ENCODE data around the gene KLC1. TPM values are rescaled to one million over a fixed set of nuclear protein-coding genes. Genes with fewer than 3 reads are reported as not detected.

KLC1 gene
- total RNA-seq, 1 experiment from 2014 or later: 163 TPM

- intact Hi-C loops (cut with micrococcal nuclease; ENCODE audit: unreplicated experiment): no loop called here
- DNase-seq (ENCODE audit: low spot score): no peak
- POLR2A ChIA-PET (ENCODE audit: low non-redundant PET): no interaction called here
- Histone ChIP-seq H3K27me3 (replicated peaks; ENCODE audit: insufficient read depth, low read depth, low read length, poor library complexity) (no peaks in the 10 kb centered on the region), H3K4me1 (ENCODE audit: insufficient read depth, low read length, poor library complexity, severe bottlenecking) (no peaks in the 10 kb centered on the region), H3K9me3 (ENCODE audit: low read depth, low read length, poor library complexity, severe bottlenecking) (peaks cover 9% of the 10 kb centered on the region), H3K4me3 (ENCODE audit: low read depth, low read length, poor library complexity, severe bottlenecking) (no peak overlapping the region), H3K36me3 (ENCODE audit: insufficient read depth, low read length, poor library complexity, severe bottlenecking) (no peaks in the 10 kb centered on the region), H3K27ac (ENCODE audit: low read depth, low read length, poor library complexity, severe bottlenecking) (no peak overlapping the region)
- CTCF ChIA-PET: no interaction called here
- no peak for TF ChIP-seq EZH2 (IDR thresholded peaks at IDR 0.05; ENCODE audit: borderline replicate concordance, low read depth, low read length, poor library complexity, severe bottlenecking)
- TF ChIP-seq, protein P1, sequence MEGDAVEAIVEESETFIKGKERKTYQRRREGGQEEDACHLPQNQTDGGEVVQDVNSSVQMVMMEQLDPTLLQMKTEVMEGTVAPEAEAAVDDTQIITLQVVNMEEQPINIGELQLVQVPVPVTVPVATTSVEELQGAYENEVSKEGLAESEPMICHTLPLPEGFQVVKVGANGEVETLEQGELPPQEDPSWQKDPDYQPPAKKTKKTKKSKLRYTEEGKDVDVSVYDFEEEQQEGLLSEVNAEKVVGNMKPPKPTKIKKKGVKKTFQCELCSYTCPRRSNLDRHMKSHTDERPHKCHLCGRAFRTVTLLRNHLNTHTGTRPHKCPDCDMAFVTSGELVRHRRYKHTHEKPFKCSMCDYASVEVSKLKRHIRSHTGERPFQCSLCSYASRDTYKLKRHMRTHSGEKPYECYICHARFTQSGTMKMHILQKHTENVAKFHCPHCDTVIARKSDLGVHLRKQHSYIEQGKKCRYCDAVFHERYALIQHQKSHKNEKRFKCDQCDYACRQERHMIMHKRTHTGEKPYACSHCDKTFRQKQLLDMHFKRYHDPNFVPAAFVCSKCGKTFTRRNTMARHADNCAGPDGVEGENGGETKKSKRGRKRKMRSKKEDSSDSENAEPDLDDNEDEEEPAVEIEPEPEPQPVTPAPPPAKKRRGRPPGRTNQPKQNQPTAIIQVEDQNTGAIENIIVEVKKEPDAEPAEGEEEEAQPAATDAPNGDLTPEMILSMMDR (conservative IDR thresholded peaks at IDR 0.05; ENCODE audit: low read depth, low read length): peak; percentile 39
- BruUV-seq (replicated peaks): no TSS peak
Observed at GRCh38 chr14:103613517-103613916, 15.5 kb upstream of the KLC1 start.

DNA sequence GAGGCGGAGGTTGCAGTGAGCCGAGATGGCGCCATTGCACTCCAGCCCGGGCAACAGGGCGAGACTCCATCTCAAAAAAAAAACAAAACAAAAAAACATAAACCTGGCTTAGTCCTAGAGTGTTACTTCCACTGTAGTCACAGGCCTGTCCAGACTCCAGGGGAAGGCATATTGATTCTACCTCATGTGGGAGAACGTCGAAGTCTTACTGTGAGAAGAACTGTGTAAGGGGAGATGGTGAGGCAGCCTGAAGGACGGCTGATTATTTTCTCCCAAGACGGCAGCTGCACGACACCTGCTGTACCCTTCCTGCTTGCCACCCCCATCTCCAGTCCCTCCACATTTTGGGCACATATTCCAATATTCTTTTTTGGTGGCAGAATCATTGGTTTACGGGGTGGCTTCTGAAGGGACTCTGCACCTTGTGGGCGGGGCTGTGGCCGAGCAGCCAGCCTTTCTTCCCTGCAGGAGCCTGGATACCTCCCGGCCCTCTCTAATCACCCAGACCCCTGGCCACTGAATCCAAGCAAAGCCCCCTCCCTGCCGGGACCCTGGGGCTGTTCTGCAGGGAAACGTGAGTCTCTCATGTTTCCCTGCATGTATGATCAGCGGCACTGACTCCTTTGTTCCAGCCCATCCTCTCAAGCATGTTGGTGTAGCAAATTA lies 12.2 kb upstream of the KLC1 start:
- Histone ChIP-seq H3K27ac (ENCODE audit: low read depth, low read length, poor library complexity, severe bottlenecking) (no peak overlapping the region), H3K9me3 (ENCODE audit: low read depth, low read length, poor library complexity, severe bottlenecking) (no peaks in the 10 kb centered on the region), H3K36me3 (ENCODE audit: insufficient read depth, low read length, poor library complexity, severe bottlenecking) (no peaks in the 10 kb centered on the region), H3K4me3 (ENCODE audit: low read depth, low read length, poor library complexity, severe bottlenecking) (no peak overlapping the region), H3K27me3 (replicated peaks; ENCODE audit: insufficient read depth, low read depth, low read length, poor library complexity) (no peaks in the 10 kb centered on the region), H3K4me1 (ENCODE audit: insufficient read depth, low read length, poor library complexity, severe bottlenecking) (no peaks in the 10 kb centered on the region)
- CTCF ChIA-PET: no interaction called here
- BruUV-seq (replicated peaks): no TSS peak
- intact Hi-C loops (cut with micrococcal nuclease; ENCODE audit: unreplicated experiment): no loop called here
- no peak for TF ChIP-seq EZH2 (IDR thresholded peaks at IDR 0.05; ENCODE audit: borderline replicate concordance, low read depth, low read length, poor library complexity, severe bottlenecking)
- TF ChIP-seq, protein P1 (conservative IDR thresholded peaks at IDR 0.05; ENCODE audit: low read depth, low read length): no peak
- no peak for DNase-seq (ENCODE audit: low spot score)
- POLR2A ChIA-PET (ENCODE audit: low non-redundant PET): interaction anchor here (0.6 kb wide), 1 partner anchor 1061 kb away, joined by 4 read pairs; no protein-coding TSS in a partner anchor

GRCh38 chr14:103619057-103619456 lies 10.0 kb upstream of the KLC1 start:
- no peaks in the 10 kb centered on the region for H3K9me3 ChIP-seq (ENCODE audit: low read depth, low read length, poor library complexity, severe bottlenecking)
- no peak for DNase-seq (ENCODE audit: low spot score)
- H3K4me1 ChIP-seq (ENCODE audit: insufficient read depth, low read length, poor library complexity, severe bottlenecking): no peaks in the 10 kb centered on the region
- H3K4me3 ChIP-seq (ENCODE audit: low read depth, low read length, poor library complexity, severe bottlenecking): no peak overlapping the region
- no TSS peak for BruUV-seq (replicated peaks)
- no peaks in the 10 kb centered on the region for H3K27me3 ChIP-seq (replicated peaks; ENCODE audit: insufficient read depth, low read depth, low read length, poor library complexity)
- POLR2A ChIA-PET (ENCODE audit: low non-redundant PET): no interaction called here
- H3K27ac ChIP-seq (ENCODE audit: low read depth, low read length, poor library complexity, severe bottlenecking): no peak overlapping the region
- intact Hi-C loops (cut with micrococcal nuclease; ENCODE audit: unreplicated experiment): no loop called here
- CTCF ChIA-PET: no interaction called here
- H3K36me3 ChIP-seq (ENCODE audit: insufficient read depth, low read length, poor library complexity, severe bottlenecking): no peaks in the 10 kb centered on the region
- TF ChIP-seq, protein P1 (conservative IDR thresholded peaks at IDR 0.05; ENCODE audit: low read depth, low read length): no peak
- TF ChIP-seq EZH2 (IDR thresholded peaks at IDR 0.05; ENCODE audit: borderline replicate concordance, low read depth, low read length, poor library complexity, severe bottlenecking): no peak
